Ascending aorta (tissue), 2 donors: ENCODE measurements around the gene PPM1D. TPM values are rescaled to one million over a fixed set of nuclear protein-coding genes. Genes with fewer than 3 reads are reported as not detected.
"Not testable (repeated sequence)": the region's sequence is repeated elsewhere in the genome, so short reads cannot be mapped to it uniquely, and the experiment has no call there.

ENCODE experiments used
- DNase-seq, 2 donors: peaks; one replicate each; pipeline ENCODE4 v3.0.0-alpha.2; 2019; ENCODE audit warnings: low spot score in 2 of 2
- H3K27ac ChIP-seq, 2 donors: fragments of 200-600 bp; sonication (generic); one replicate each; pipeline ENCODE4 v1.5.1; 2016 to 2017; ENCODE audit warnings: mild to moderate bottlenecking in 1 of 2
- H3K27me3 ChIP-seq: fragments of 200-600 bp; sonication (generic); one replicate; pipeline ENCODE4 v1.5.1; 2017
- H3K36me3 ChIP-seq, 2 donors: fragments of 200-600 bp; sonication (generic); one replicate each; pipeline ENCODE4 v1.5.1; 2016
- H3K4me1 ChIP-seq, 2 donors: fragments of 200-600 bp; sonication (generic); one replicate each; pipeline ENCODE4 v1.5.1; 2016 to 2017; ENCODE audit warnings: mild to moderate bottlenecking in 1 of 2
- H3K4me3 ChIP-seq, 2 donors: fragments of 200-600 bp; sonication (generic); one replicate each; pipeline ENCODE4 v1.5.1; 2016 to 2017; ENCODE audit warnings: mild to moderate bottlenecking in 1 of 2
- H3K9me3 ChIP-seq, 2 donors: fragments of 200-600 bp; sonication (generic); one replicate each; pipeline ENCODE4 v1.5.1; 2016
- CTCF ChIP-seq, 3 experiments: fragments of 200-600 bp in 2 of 3; fragments of 450-650 bp in 1 of 3; sonication (generic) in 2 of 3; IDR thresholded peaks; one replicate each; pipeline ENCODE4 v1.5.1; 2016 to 2019; ENCODE audit warnings: antibody characterized with exemption in 3 of 3, mild to moderate bottlenecking in 1 of 3, moderate library complexity in 1 of 3
- intact Hi-C: fragments of 100-400 bp; cut with DNase I; formaldehyde crosslinking; loops from one replicate; pipeline ENCODE4 v1.15.1; 2023
- total RNA-seq: library from RNA; depleted of rRNA; stranded (reverse); fragments of >200 nt; gene quantifications from one replicate; pipeline ENCODE4 v1.1.0, GENCODE V29; 2016

The PPM1D gene
- total RNA-seq, 1 donor from 2014 or later: 6.0 TPM

- H3K4me1 ChIP-seq: peaks cover 0 to 22% of the 10 kb centered on the region in 2 donors
- no peaks in the 10 kb centered on the region for H3K9me3 ChIP-seq
- no peaks in the 10 kb centered on the region for H3K36me3 ChIP-seq
- peak; percentile 71 to 75 (median 72) for TF ChIP-seq CTCF (IDR thresholded peaks at IDR 0.05)
- peak; percentile 37 to 88 for DNase-seq
- peak overlapping the region; percentile 73 to 94 for H3K4me3 ChIP-seq
- peak overlapping the region; percentile 97 to 98 for H3K27ac ChIP-seq
- no peaks in the 10 kb centered on the region for H3K27me3 ChIP-seq
- intact Hi-C loops: loop anchor here (1.0 to 5.0 kb wide), 6 partner anchors 23 to 812 kb away; partner anchors contain the start of genes APPBP2, BCAS3 and USP32
These were observed 775 bp downstream of the PPM1D start for GRCh38 chr17:60600490-60601446.

GRCh38 chr17:60601447-60602384 lies 1.7 kb downstream of the PPM1D start:
- no peaks in the 10 kb centered on the region for H3K9me3 ChIP-seq
- intact Hi-C loops: loop anchor here (2.0 to 5.0 kb wide), 2 partner anchors 37 to 811 kb away; no protein-coding TSS in a partner anchor
- no peaks in the 10 kb centered on the region for H3K36me3 ChIP-seq
- peak overlapping the region; percentile 97 to 98 for H3K27ac ChIP-seq
- H3K4me1 ChIP-seq: peaks cover 0 to 26% of the 10 kb centered on the region in 2 donors
- TF ChIP-seq CTCF (IDR thresholded peaks at IDR 0.05): no peak
- H3K27me3 ChIP-seq: no peaks in the 10 kb centered on the region
- DNase-seq: peak in 1 of 2 donors; percentile 76
- H3K4me3 ChIP-seq: peak overlapping the region; percentile 73 to 94

- Histone ChIP-seq H3K27ac (peak overlapping the region; percentile 97 to 98), H3K4me3 (peak overlapping the region; percentile 73 to 94), H3K4me1 (peaks cover 0 to 29% of the 10 kb centered on the region in 2 donors), H3K9me3 (no peaks in the 10 kb centered on the region), H3K36me3 (no peaks in the 10 kb centered on the region), H3K27me3 (no peaks in the 10 kb centered on the region)
- no peak for DNase-seq
- intact Hi-C loops: loop anchor here (5.0 kb wide), 1 partner anchor 810 kb away; no protein-coding TSS in a partner anchor
- no peak for TF ChIP-seq CTCF (IDR thresholded peaks at IDR 0.05)
These were observed 2.4 kb downstream of the PPM1D start for GRCh38 chr17:60602385-60602742.

GRCh38 chr17:60602871-60603270 lies 2.9 kb downstream of the PPM1D start:
- Histone ChIP-seq H3K9me3 (no peaks in the 10 kb centered on the region), H3K36me3 (no peaks in the 10 kb centered on the region), H3K4me3 (peak overlapping the region; percentile 73 to 94), H3K27me3 (no peaks in the 10 kb centered on the region), H3K4me1 (peaks cover 0 to 29% of the 10 kb centered on the region in 2 donors), H3K27ac (peak overlapping the region; percentile 97 to 98)
- intact Hi-C loops: loop anchor here (5.0 kb wide), 1 partner anchor 809 kb away; no protein-coding TSS in a partner anchor
- DNase-seq: no peak
- no peak for TF ChIP-seq CTCF (IDR thresholded peaks at IDR 0.05)

- H3K36me3 ChIP-seq, H3K9me3 ChIP-seq, DNase-seq, H3K27ac ChIP-seq, H3K27me3 ChIP-seq: not testable (repeated sequence)
- intact Hi-C loops: loop anchor here (5.0 kb wide), 1 partner anchor 809 kb away; no protein-coding TSS in a partner anchor
- H3K4me3 ChIP-seq: peak overlapping the region in 1 of 2 donors; percentile 94
- peaks cover 0 to 29% of the 10 kb centered on the region in 2 donors for H3K4me1 ChIP-seq
These were observed 3.5 kb downstream of the PPM1D start for GRCh38 chr17:60603477-60603876.
